GM12872 (cell line): Measurements from ENCODE around the gene RRAS.

Source experiments
- TF ChIP-seq, protein P1 (sequence below): IDR thresholded peaks from 3 replicates; pipeline ENCODE4 v1.5.1; 2011; ENCODE audit warnings: low read depth, mild to moderate bottlenecking, low read length, moderate library complexity; ENCODE audit not compliant: insufficient read depth

The RRAS gene

DNA sequence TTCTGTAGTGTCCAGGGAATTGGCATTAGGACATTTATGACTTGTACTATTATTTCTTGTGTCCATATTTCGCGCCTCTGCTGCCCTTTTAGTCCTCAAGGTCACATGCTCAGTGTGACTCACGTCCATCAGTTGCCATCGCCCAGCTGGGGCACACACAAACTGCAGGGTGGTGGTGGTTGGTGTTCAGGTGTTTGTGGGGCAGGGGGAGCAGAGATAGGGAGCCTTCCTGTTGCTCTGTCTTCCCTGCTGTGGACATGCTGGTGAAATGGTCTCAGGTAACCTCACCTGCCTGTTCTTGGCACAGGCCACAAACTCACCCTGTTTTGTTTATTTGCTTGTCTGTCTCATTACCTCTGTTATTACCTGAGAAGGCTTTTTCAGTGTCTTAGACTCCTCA, 26.6 kb downstream of the RRAS start:
- TF ChIP-seq, protein P1, sequence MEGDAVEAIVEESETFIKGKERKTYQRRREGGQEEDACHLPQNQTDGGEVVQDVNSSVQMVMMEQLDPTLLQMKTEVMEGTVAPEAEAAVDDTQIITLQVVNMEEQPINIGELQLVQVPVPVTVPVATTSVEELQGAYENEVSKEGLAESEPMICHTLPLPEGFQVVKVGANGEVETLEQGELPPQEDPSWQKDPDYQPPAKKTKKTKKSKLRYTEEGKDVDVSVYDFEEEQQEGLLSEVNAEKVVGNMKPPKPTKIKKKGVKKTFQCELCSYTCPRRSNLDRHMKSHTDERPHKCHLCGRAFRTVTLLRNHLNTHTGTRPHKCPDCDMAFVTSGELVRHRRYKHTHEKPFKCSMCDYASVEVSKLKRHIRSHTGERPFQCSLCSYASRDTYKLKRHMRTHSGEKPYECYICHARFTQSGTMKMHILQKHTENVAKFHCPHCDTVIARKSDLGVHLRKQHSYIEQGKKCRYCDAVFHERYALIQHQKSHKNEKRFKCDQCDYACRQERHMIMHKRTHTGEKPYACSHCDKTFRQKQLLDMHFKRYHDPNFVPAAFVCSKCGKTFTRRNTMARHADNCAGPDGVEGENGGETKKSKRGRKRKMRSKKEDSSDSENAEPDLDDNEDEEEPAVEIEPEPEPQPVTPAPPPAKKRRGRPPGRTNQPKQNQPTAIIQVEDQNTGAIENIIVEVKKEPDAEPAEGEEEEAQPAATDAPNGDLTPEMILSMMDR, result no peak

DNA sequence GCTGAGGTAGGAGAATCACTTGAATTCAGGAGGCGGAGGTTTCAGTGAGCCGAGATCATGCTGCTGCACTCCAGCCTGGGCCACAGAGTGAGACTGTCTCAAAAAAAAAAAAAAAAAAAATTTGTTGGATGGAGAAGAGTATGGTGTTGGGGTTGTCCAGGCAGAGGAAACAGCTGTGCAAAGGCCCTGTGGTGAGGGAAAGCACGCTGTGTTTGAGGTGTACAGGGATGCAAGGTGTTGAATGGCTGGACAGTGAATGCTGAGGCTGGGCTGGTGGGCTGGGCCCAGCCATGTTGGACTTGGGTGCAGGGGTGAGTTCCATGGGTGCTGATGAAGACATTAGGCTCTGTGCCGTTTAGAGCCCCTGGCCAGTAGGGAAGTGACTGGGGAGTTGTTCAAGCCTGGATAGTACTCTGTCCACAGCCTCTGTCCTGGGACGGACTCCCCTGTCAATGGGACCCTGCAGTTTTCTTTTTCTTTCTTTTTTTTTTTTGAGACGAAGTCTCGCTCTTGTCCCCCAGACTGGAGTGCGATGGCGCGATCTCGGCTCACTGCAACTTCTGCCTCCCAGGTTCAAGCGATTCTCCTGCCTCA, 30.3 kb downstream of the RRAS start:
- TF ChIP-seq, protein P1, result no peak

DNA sequence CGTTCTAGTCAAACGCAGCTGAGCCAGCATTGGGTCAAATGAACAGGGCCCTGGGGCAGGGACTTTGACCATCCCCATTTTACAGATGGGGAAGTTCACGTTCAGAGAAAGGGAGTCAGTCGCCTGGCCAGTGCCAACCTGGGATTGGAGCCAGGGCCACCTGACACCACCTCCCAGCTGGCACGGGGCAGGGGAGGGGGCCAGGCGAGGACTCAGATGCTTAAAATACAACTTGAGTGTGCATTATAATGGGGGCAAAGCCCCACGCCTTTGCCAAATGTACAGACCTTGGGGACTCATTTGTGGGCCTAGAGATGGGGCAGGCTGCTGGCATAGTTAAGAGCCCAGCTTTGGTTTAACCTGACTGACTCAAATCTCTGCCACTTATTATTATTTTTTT, 34.3 kb downstream of the RRAS start:
- TF ChIP-seq, protein P1, result no peak

DNA sequence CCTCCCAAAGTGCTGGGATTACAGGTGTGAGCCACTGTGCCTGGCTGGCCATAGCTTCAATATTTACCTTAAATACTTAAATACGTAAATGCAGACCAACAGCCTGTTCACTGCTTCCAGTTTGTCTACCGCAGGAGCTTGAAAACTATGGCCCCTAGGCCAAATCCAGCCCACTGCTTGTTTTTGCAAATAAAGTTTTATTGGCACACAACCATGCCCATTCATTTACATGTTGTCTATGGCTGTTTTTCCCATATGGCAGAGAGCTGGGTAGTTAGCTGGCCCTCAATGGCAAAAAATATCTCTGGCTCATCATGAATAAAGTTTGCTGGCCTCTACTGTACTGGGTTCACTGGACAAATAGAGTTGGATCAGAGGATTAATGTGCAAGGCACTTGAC, 37.1 kb downstream of the RRAS start:
- TF ChIP-seq, protein P1, result no peak

DNA sequence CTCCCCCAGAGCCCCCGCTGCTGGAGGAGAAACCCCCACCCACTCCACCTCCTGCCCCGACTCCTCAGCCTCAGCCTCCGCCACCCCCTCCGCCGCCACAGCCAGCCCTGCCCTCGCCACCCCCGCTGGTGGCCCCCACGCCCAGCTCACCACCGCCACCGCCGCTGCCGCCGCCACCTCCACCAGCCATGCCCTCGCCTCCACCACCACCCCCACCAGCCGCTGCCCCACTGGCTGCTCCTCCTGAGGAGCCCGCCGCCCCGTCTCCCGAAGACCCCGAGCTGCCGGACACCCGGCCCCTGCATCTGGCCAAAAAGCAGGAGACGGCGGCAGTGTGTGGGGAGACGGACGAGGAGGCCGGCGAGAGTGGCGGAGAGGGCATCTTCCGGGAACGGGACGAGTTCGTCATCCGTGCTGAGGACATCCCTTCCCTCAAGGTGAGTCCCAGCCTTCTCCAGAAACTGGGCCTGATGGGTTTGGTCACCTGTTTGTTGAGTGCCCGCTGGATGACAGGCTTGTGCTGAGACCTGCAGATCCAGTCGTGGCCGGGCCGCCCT, 38.4 kb downstream of the RRAS start:
- TF ChIP-seq, protein P1, result no peak

DNA sequence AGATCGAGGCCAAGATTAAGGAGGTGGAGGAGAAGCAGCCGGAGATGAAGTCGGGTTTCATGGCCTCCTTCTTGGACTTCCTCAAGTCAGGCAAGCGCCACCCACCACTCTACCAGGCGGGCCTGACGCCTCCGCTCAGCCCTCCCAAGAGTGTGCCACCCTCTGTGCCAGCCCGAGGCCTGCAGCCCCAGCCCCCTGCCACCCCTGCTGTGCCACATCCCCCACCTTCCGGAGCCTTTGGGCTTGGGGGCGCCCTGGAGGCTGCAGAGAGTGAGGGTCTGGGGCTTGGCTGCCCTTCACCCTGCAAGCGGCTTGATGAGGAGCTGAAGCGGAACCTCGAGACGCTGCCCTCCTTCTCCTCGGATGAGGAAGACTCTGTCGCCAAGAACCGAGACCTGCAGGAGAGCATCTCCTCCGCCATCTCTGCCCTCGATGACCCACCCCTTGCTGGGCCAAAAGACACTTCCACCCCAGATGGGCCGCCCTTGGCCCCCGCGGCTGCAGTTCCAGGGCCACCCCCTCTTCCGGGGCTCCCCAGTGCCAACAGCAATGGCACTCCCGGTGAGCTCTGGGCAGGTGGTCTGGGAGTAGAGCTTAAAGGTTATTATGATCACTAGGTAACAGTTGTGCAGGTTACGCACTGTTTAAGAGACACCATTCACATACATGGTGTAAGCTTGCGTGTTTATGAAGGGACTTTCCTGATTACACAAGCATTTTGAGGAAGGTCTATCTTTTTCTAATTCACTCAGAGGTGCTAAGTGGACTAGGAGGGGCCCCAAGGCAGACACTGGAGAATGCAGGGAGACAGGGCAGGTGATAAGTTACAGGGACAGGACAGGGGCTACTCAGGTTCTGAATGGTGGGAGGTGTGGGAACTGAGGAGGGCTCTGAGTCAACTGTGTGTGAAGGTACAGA, 40.3 kb downstream of the RRAS start:
- TF ChIP-seq, protein P1, result no peak

DNA sequence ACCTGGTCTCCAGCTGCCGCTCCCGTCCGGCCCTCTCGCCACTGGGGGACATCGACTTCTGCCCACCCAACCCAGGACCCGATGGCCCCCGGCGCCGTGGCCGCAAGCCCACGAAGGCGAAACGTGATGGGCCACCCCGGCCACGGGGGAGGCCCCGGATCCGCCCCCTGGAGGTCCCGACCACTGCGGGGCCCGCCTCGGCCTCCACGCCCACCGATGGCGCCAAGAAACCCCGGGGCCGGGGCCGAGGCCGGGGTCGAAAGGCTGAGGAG, 42.3 kb downstream of the RRAS start:
- TF ChIP-seq, protein P1, result no peak
